ENCODE data around the gene CFP.
"Not testable (repeated sequence)": the region's sequence is repeated elsewhere in the genome, so short reads cannot be mapped to it uniquely, and the experiment has no call there.

Gene CFP

DNA sequence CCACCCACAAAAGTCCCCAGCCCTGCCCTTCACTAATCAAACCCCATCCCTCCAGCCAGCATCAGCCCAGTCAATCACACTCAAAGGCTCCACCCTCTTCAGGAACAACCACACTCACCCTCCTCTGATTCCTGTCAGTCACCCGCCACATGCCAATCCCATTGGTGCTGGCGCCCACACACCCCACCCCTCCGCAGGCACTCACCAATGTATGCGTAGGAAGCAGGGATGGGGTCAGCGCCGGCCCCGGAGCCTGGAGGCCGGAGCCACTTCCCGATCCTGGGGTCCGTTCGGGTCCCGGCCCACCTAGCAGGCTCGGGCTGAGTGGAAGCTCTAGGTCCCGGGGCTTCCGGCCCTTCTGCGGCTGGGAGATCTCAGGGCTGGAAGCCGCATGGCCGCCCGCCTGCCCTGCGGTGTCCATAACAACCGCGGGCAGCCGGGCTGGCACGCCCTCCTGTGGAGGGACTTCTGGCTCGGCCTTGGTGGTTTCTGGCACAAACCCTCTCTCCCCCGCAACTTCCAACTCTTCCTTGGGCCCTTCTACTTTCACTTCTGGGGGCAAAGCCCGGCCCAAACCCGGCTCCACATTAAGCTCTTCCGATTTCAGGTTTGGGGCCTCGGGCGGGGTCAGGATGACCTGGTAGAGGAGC is 7.9 kb upstream of the CFP start:
- DNase-seq: peak; percentile 89

- no peak for DNase-seq
Observed at GRCh38 chrX:47634871-47635575, 5.3 kb upstream of the CFP start.

- DNase-seq: no peak
Observed at GRCh38 chrX:47633689-47634590, 4.2 kb upstream of the CFP start.

- DNase-seq: no peak
Observed at GRCh38 chrX:47632666-47633065, 2.9 kb upstream of the CFP start.

DNA sequence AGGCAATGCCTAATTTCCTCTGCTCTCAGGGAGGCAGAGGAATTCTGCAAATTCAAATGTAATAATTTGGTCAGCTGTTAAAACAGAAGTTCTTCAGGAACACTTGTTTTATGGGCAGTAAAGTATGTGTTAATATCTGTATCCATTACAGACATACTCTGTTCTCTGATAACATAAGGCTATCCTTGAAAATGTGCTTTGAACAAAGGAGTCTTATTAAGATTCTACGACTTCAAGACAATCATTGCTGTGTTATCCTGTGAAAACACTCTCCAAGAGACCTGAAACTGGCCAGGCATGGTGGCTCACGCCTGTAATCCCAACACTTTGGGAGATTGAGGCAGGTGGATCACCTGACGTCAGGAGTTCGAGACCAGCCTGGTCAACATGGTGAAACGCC is 1.9 kb upstream of the CFP start:
- no peak for DNase-seq

DNA sequence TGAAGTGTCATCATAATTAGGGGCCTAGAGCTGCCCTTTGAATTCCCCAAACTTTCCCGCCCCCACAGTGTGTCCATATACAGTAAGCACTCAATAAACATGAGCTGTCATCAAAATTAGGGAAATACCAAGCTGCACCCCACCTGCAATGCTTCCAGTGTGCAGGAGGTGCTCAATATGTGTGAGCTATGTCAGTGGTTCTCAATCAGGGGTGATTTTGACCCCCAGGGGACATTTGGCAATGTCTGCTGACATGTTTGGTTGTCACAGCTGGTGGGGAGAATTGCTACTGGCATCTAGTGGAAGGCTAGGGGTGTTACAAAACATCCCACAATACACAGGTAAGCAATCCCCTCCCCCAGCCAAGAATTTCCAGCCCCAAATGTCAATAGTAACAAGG is 748 bp downstream of the CFP start:
- DNase-seq: peak; percentile 43

DNA sequence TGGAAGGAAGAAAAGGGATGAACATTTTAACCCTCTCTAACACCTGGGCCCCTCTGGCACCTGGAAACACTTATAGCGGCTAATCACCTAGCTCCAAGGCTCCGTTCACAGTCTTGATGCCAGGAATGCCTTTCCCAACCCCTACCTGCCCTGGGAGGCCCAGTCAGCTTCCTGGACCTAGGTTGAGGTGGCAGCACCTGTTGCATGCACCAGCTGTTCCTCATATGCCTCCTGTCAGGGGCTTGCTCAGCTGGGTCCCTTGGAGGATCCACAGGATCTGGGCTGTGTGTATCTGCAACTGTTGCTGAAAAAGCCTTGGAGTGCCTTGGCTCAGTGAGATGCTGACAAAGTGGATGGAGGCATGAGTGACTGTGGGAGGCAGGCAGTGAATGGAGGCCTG is 4.4 kb downstream of the CFP start:
- DNase-seq: no peak

GRCh38 chrX:47623540-47624027 is 6.1 kb downstream of the CFP start:
- DNase-seq: peak; percentile 79

- DNase-seq: no peak
Observed at GRCh38 chrX:47621851-47622250, 7.9 kb downstream of the CFP start.

GRCh38 chrX:47620303-47620685 is 9.4 kb downstream of the CFP start:
- DNase-seq: no peak

DNA sequence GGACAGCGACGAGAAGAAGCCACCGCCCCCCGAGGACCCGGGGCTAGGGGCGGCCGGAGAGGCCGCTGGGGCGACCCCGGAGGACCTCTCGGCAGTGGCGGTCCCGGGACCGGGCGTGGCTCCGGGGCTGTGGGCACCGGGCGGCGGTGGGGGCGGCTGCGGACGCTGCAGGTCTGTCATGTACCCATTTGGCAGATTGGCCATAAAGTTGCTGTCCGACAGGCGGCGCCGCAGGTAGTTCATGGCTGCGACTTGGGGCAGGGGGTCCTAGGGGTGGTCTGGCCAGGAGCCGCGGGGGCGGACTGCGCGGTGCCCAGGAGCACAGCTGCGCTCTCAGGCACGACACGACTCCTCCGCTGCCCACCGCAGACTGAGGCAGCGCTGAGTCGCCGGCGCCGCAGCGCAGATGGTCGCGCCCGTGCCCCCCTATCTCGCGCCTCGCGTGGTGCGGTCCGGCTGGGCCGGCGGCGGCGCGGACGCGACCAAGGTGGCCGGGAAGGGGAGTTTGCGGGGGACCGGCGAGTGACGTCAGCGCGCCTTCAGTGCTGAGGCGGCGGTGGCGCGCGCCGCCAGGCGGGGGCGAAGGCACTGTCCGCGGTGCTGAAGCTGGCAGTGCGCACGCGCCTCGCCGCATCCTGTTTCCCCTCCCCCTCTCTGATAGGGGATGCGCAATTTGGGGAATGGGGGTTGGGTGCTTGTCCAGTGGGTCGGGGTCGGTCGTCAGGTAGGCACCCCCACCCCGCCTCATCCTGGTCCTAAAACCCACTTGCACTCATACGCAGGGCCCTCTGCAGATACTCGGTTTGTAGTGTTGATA is 10.0 kb downstream of the CFP start, which contains the start of gene SYN1:
SYN1 (minus strand) TSS at position 372 of the 817 bp plus-strand sequence; CDS start at position 243, 129 bp downstream.
- peak; percentile 91 for DNase-seq

- DNase-seq: no peak
Observed at GRCh38 chrX:47618923-47619485, 10.7 kb downstream of the CFP start.

DNA sequence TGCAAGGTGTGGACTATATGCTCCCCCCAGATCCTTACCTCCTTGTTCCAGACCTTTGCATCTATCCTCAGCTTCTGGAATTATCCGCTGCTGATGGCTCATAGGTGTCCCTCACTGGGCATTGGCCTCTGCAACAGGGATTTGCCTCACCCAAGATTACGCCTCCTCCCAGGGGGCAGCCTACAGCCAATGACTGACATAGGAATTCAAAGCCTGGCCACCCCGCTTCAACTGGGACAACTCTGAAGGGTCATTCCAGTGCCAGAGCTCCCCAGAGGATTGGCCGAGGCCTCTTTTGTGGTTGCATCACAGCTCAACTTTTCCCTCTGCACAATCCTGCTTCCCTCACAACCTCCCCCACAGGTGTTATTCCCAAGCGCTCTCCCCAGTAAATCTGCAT is 15.1 kb downstream of the CFP start:
- DNase-seq: no peak

- peak; percentile 35 for DNase-seq
Observed at GRCh38 chrX:47613082-47613481, 16.6 kb downstream of the CFP start.

- DNase-seq: no peak
Observed at GRCh38 chrX:47612418-47612817, 17.3 kb downstream of the CFP start.

GRCh38 chrX:47611926-47612325 is 17.8 kb downstream of the CFP start:
- no peak for DNase-seq

GRCh38 chrX:47611489-47611888 is 18.2 kb downstream of the CFP start:
- no peak for DNase-seq

- DNase-seq: no peak
Observed at GRCh38 chrX:47610511-47610910, 19.2 kb downstream of the CFP start.

GRCh38 chrX:47608130-47608810 is 21.5 kb downstream of the CFP start:
- DNase-seq: peak; percentile 62

DNA sequence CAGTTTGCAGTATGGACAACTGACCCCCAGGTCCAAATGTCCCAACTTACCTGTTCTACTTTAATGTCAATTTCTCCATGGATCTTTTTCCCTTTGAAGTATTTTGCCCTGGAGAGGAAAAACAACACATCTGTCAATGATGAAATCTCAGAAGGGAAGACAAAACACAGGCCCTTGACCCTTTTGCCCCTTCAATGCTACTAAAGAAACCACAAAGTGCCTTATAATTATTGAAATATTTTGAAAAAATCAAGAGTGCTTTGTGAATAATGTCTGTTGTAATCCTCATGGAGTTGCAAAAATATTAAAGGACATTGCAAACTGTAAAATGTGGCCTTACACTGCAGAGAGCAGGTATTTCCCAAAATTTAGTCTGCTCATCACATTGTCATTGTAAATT is 22.6 kb downstream of the CFP start:
- no peak for DNase-seq

DNA sequence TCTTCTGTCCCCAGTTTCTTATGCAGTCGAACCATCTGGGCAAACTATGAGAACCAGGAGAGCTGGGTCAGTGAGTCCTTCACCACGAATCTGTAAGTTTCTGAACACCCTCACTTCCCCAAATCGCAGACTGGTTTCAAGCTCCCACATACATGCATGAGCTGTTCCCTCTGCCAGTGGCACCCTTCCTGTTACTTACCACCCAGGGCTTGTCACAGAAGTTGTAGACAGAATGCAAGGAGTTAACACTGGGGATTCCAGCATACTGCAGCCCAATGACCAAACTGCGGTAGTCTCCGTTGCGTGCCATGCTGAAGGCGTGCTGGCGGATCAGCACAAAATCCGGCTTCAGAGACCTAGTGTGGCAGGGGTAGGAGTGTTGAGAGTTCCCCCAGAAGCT is 24.7 kb downstream of the CFP start:
- DNase-seq: peak; percentile 16

GRCh38 chrX:47603125-47603524 is 26.6 kb downstream of the CFP start:
- DNase-seq: not testable (repeated sequence)

Data from hematopoietic multipotent progenitor cell treated with erythropoietin and hydrocortisone succinate and interleukin-3 and kit ligand, for 4 days (in vitro differentiated cells).